Activated CD4-positive, alpha-beta T cell treated with anti-CD3 and anti-CD28 coated beads, Interleukin-2, amount 50 U/mL, for 24 hours (primary cell): ENCODE data around the gene DOCK1.

ENCODE experiments used
- DNase-seq, 2 donors: peaks; one replicate each; pipeline ENCODE4 v3.0.0-alpha.2; 2020; ENCODE audit warnings: low read depth in 1 of 2, low spot score in 1 of 2

The DOCK1 gene

GRCh38 chr10:127003032-127003685 is 97.9 kb downstream of the DOCK1 start:
- no peak for DNase-seq

- DNase-seq: no peak
Measured at GRCh38 chr10:127006453-127006852, 101.2 kb downstream of the DOCK1 start.

GRCh38 chr10:127009366-127009765 is 104.1 kb downstream of the DOCK1 start:
- DNase-seq: no peak

GRCh38 chr10:127011174-127011573 is 105.9 kb downstream of the DOCK1 start:
- DNase-seq: no peak

GRCh38 chr10:127012071-127012768 is 107.0 kb downstream of the DOCK1 start:
- DNase-seq: no peak

GRCh38 chr10:127012769-127013152 is 107.5 kb downstream of the DOCK1 start:
- DNase-seq: no peak

- DNase-seq: no peak
Measured at GRCh38 chr10:127013211-127013656, 108.0 kb downstream of the DOCK1 start.

GRCh38 chr10:127013691-127014473 is 108.7 kb downstream of the DOCK1 start:
- DNase-seq: no peak

GRCh38 chr10:127014671-127015070 is 109.4 kb downstream of the DOCK1 start:
- DNase-seq: no peak

- no peak for DNase-seq
Measured at GRCh38 chr10:127015373-127015772, 110.1 kb downstream of the DOCK1 start.

- no peak for DNase-seq
Measured at GRCh38 chr10:127016331-127016730, 111.1 kb downstream of the DOCK1 start.

- no peak for DNase-seq
Measured at GRCh38 chr10:127017541-127018297, 112.5 kb downstream of the DOCK1 start.

- no peak for DNase-seq
Measured at GRCh38 chr10:127018298-127018650, 113.0 kb downstream of the DOCK1 start.

- DNase-seq: no peak
Measured at GRCh38 chr10:127018766-127019165, 113.5 kb downstream of the DOCK1 start.

GRCh38 chr10:127020260-127020659 is 115.0 kb downstream of the DOCK1 start:
- DNase-seq: no peak

GRCh38 chr10:127021801-127022200 is 116.6 kb downstream of the DOCK1 start:
- DNase-seq: no peak

- DNase-seq: no peak
Measured at GRCh38 chr10:127024685-127025435, 119.6 kb downstream of the DOCK1 start.

- DNase-seq: no peak
Measured at GRCh38 chr10:127027786-127028185, 122.6 kb downstream of the DOCK1 start.

GRCh38 chr10:127028556-127028955 is 123.3 kb downstream of the DOCK1 start:
- no peak for DNase-seq

GRCh38 chr10:127029061-127029460 is 123.8 kb downstream of the DOCK1 start:
- no peak for DNase-seq
